Neutrophil (primary cell): ENCODE measurements around the gene STX1A.
A peak's percentile ranks its signal among the peaks of the same experiment; 100 is the strongest.

ENCODE experiments used
- H3K27ac ChIP-seq: fragments of 200-600 bp; sonication (generic); 2 replicates; pipeline ENCODE4 v1.5.1; 2016; ENCODE audit warnings: mild to moderate bottlenecking, moderate library complexity
- H3K27me3 ChIP-seq: fragments of 200-600 bp; sonication (generic); 2 replicates; pipeline ENCODE4 v1.6.0; 2016; ENCODE audit warnings: mild to moderate bottlenecking
- H3K36me3 ChIP-seq: fragments of 200-600 bp; sonication (generic); 2 replicates; pipeline ENCODE4 v1.5.1; 2017
- H3K4me1 ChIP-seq, 2 experiments: fragments of 200-600 bp in 1 of 2; sonication (generic) in 1 of 2; 1 replicate in 1 of 2; 2 replicates in 1 of 2; pipeline versions ENCODE4 v1.5.1 to v1.6.1; 2013 to 2016; ENCODE audit warnings: low read depth in 1 of 2, low read length in 1 of 2, mild to moderate bottlenecking in 1 of 2, moderate library complexity in 1 of 2; ENCODE audit not compliant: control insufficient read depth in 1 of 2, insufficient read depth in 1 of 2
- H3K4me3 ChIP-seq, 2 experiments: fragments of 200-600 bp in 1 of 2; sonication (generic) in 1 of 2; 1 replicate in 1 of 2; 2 replicates in 1 of 2; pipeline ENCODE4 v1.5.1; 2013 to 2016; ENCODE audit warnings: low read depth in 1 of 2, low read length in 1 of 2, mild to moderate bottlenecking in 1 of 2, moderate library complexity in 1 of 2
- H3K9me3 ChIP-seq: fragments of 200-600 bp; sonication (generic); 2 replicates; pipeline ENCODE4 v1.5.1; 2016
- TF ChIP-seq, protein P1 (sequence below): fragments of 200-600 bp; sonication (generic); IDR thresholded peaks from 2 replicates; pipeline ENCODE4 v1.5.1; 2016; ENCODE audit warnings: antibody characterized with exemption

The STX1A gene

DNA sequence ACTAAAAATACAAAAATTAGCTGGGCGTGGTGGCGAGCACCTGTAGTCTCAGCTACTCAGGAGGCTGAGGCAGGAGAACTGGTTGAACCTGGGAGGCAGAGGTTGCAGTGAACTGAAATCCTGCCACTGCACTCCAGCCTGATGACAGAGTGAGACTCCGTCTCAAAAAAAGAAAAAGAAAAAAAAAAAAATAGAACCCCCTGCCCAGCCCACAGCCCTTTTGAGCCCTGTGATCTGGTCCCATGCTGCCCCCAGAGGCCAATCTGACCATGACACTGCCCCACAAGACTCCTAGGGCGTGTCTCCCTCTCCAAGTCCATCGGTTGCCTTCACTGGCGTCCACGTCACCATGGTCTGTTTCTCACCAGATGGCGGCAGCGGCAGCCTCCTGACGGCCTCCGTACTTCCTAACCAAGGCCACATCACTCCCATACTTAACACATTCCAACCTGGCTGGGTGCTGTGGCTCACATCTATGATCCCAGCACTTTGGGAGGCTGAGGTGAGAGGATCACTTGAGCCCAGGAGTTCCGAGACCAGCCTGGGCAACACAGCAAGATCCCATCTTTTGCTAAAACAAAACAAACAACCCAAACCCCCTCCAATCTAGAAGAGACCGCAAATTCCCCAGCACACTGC, 18.0 kb downstream of the STX1A start:
- H3K9me3 ChIP-seq, result no peaks in the 10 kb centered on the region
- H3K27ac ChIP-seq, result no peak overlapping the region
- no peak overlapping the region for H3K4me3 ChIP-seq
- H3K27me3 ChIP-seq, result peaks cover 51% of the 10 kb centered on the region
- TF ChIP-seq, protein P1, sequence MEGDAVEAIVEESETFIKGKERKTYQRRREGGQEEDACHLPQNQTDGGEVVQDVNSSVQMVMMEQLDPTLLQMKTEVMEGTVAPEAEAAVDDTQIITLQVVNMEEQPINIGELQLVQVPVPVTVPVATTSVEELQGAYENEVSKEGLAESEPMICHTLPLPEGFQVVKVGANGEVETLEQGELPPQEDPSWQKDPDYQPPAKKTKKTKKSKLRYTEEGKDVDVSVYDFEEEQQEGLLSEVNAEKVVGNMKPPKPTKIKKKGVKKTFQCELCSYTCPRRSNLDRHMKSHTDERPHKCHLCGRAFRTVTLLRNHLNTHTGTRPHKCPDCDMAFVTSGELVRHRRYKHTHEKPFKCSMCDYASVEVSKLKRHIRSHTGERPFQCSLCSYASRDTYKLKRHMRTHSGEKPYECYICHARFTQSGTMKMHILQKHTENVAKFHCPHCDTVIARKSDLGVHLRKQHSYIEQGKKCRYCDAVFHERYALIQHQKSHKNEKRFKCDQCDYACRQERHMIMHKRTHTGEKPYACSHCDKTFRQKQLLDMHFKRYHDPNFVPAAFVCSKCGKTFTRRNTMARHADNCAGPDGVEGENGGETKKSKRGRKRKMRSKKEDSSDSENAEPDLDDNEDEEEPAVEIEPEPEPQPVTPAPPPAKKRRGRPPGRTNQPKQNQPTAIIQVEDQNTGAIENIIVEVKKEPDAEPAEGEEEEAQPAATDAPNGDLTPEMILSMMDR, result peak; percentile 9
- peaks cover 3 to 9% of the 10 kb centered on the region in 2 experiments for H3K4me1 ChIP-seq
- peaks cover 40% of the 10 kb centered on the region for H3K36me3 ChIP-seq

DNA sequence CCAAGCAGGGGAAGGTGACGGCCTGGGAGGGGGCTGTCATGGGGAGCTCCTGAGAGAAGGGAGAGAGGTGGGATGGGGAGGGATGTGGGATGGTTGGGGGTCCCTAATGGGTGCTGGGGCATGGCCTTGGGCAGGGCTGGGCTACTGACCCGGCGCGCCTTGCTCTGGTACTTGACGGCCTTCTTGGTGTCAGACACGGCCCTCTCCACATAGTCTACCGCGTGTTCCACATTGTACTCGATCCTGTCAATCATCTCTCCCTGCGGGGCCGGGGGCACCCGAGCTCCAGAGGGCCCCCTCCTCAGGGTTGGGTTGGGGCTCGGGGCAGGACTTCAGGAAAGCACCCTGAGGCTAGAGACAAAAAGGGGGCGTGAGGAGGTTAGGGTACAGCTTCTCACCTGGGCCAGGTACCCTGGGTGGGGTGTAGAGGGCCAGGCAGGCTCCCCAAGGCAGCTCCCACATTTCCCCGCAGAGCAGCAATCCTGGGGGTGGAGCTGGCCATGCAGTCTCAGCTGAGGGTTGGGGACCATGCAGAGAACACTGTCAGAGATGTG, 18.8 kb downstream of the STX1A start:
- H3K9me3 ChIP-seq, result no peaks in the 10 kb centered on the region
- TF ChIP-seq, protein P1, result no peak
- H3K36me3 ChIP-seq, result peaks cover 48% of the 10 kb centered on the region
- H3K4me3 ChIP-seq, result no peak overlapping the region
- no peak overlapping the region for H3K27ac ChIP-seq
- peaks cover 3 to 9% of the 10 kb centered on the region in 2 experiments for H3K4me1 ChIP-seq
- H3K27me3 ChIP-seq, result peaks cover 43% of the 10 kb centered on the region

DNA sequence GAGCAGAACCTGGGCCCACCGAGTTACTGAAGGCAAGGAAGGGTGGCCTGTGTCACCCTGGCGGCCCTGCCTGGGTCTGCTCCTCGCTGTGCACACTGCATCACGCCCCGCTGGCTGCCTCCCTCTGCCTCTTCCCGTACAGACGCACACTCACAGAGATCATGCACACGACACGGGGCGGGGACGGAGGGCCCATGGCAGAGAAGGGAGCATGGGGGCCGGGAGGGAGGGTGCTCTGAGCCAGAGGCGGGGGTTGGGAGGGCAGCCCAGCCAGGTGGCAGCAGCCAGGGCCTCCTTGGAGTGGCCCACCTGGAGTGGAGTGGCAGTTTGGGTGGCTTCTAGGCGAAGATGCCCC, 19.4 kb downstream of the STX1A start:
- Histone ChIP-seq H3K4me3 (no peak overlapping the region), H3K36me3 (peaks cover 53% of the 10 kb centered on the region), H3K9me3 (no peaks in the 10 kb centered on the region), H3K27me3 (peaks cover 37% of the 10 kb centered on the region), H3K4me1 (peaks cover 3 to 9% of the 10 kb centered on the region in 2 experiments), H3K27ac (no peak overlapping the region)
- TF ChIP-seq, protein P1, result no peak

DNA sequence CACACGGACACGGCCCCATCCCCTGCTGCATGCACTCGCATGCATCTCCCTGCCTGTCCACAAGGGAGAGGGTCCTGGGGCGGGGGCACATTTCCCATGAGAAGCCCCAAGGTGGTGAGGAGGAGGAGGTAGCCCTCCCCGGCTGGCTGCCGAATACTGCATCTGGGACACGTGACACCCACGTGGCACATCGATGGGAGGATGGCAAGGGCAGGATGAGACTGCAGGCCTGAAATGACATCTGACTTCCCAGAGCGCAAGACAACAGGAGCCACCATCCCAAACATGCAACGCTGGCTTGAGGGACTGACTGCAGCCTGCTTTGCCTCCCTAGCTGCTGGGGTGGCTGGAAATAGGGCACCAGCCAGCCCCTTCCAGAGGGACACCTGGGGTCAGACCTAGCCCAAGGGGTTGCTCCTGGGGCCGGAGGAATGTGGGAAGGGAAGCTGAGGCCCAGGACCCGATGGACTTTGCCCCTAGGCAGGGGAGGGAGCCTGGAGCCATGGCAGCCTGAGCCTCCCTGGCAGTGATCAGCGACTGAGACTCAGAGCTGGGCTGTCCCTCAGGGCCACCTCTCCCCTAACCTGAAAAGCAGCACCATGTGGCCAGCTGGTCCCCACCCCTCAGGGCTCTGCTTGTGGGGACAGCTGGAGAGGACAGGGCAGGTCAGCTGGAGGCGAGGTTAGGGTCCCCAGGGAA, 19.9 kb downstream of the STX1A start:
- peaks cover 3 to 9% of the 10 kb centered on the region in 2 experiments for H3K4me1 ChIP-seq
- H3K36me3 ChIP-seq, result peaks cover 58% of the 10 kb centered on the region
- H3K27ac ChIP-seq, result no peak overlapping the region
- H3K27me3 ChIP-seq, result peaks cover 32% of the 10 kb centered on the region
- no peak overlapping the region for H3K4me3 ChIP-seq
- TF ChIP-seq, protein P1, result no peak
- H3K9me3 ChIP-seq, result no peaks in the 10 kb centered on the region

DNA sequence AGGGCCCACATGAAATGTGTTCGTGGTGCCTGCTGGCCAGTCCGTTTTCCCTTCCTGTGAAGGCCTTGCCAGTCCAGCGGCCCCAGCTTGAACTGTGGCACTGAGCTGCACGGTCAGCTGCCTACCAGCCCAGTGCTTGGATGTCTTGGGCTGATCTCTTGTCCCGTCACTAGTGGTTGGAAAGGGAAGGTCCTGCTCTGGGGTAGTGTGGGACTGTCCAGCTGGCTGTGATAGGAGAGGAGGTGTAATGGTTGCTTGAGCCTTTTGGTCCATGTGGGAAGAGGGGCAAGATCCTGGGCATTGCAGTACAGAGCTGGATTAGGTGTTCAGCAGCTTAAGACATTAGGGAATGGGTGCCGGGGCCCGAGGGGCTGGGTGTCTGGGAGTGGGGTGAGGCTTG, 21.1 kb downstream of the STX1A start:
- Histone ChIP-seq H3K4me3 (no peak overlapping the region), H3K9me3 (no peaks in the 10 kb centered on the region), H3K4me1 (peaks cover under 1 to 1% of the 10 kb centered on the region in 2 experiments), H3K27ac (no peak overlapping the region), H3K27me3 (peaks cover 20% of the 10 kb centered on the region), H3K36me3 (peaks cover 69% of the 10 kb centered on the region)
- TF ChIP-seq, protein P1, result no peak
